Dermis microvascular lymphatic vessel endothelial cell (primary cell): ENCODE results near the gene RBBP6. TPM values are rescaled to one million over a fixed set of nuclear protein-coding genes. Genes with fewer than 3 reads are reported as not detected.
A peak's percentile ranks its signal among the peaks of the same experiment; 100 is the strongest.
"Not testable (repeated sequence)": the region's sequence is repeated elsewhere in the genome, so short reads cannot be mapped to it uniquely, and the experiment has no call there.

Source experiments
- DNase-seq, 2 donors: peaks; one replicate each; pipeline versions ENCODE4 v3.0.0 to v3.0.0-alpha.2; 2010; ENCODE audit warnings: low read depth in 2 of 2
- total RNA-seq: library from RNA; depleted of rRNA; stranded (reverse); fragments of >200 nt; gene quantifications from 2 replicates; pipeline ENCODE4 v1.2.1, GENCODE V29; 2014

Gene RBBP6
- total RNA-seq, 1 donor from 2014 or later = 9.5 TPM

DNA sequence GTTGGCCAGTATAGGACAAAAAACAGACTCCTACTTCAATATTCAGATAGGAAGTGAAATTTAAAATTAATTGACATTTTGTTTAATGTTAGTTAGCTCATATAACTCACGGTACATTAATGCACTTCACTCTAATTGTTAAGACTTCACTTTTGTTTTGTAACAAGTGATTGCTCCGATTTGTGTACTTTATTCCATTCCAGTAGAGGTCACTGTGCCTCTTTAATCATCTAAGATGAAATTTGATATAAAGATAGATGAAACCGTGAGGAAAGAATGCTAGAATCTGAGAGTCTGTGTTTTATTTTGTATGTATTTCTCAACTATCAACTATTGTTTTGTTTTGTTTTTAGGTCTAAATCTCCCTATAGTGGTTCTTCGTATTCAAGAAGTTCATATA is 29.0 kb downstream of the RBBP6 start:
- DNase-seq = peak; percentile 36 to 43

DNA sequence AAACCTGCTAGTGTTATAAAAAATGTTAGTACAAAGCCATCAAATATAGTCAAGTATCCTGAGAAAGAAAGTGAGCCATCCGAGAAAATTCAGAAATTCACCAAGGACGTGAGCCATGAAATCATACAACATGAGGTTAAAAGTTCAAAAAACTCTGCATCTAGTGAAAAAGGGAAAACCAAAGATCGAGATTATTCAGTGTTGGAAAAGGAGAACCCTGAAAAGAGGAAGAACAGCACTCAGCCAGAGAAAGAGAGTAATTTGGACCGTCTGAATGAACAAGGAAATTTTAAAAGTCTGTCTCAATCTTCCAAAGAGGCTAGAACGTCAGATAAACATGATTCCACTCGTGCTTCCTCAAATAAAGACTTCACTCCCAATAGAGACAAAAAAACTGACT is 31.7 kb downstream of the RBBP6 start:
- no peak for DNase-seq

DNA sequence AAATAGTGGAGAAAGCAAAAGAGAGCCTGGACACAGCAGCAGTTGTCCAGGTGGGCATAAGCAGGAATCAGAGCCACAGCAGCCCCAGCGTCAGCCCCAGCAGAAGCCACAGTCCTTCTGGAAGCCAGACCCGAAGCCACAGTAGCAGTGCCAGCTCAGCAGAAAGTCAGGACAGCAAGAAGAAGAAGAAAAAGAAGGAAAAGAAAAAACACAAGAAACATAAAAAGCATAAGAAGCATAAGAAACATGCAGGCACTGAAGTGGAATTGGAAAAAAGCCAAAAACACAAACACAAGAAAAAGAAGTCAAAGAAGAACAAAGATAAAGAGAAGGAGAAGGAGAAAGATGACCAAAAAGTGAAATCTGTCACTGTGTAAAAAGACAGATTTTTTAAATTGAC is 32.7 kb downstream of the RBBP6 start:
- DNase-seq = no peak

DNA sequence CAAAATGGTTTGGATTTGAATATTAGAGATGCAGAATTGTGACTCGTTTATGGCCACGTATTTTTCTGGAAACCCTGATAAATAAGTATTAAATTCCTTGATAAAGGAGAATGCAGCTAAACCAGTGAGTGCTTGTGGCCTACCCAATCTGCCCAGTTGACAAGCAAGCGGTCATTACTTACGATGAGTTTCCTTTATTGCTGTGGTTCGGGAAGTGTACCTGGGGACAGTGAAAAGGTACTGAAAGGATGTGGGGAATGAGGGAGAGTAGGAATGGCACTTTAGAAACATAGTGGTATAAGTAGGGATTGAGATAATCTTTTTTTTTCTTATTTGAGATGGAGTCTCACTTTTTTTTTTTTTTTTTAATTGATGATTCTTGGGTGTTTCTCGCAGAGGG is 33.8 kb downstream of the RBBP6 start:
- DNase-seq = no peak

DNA sequence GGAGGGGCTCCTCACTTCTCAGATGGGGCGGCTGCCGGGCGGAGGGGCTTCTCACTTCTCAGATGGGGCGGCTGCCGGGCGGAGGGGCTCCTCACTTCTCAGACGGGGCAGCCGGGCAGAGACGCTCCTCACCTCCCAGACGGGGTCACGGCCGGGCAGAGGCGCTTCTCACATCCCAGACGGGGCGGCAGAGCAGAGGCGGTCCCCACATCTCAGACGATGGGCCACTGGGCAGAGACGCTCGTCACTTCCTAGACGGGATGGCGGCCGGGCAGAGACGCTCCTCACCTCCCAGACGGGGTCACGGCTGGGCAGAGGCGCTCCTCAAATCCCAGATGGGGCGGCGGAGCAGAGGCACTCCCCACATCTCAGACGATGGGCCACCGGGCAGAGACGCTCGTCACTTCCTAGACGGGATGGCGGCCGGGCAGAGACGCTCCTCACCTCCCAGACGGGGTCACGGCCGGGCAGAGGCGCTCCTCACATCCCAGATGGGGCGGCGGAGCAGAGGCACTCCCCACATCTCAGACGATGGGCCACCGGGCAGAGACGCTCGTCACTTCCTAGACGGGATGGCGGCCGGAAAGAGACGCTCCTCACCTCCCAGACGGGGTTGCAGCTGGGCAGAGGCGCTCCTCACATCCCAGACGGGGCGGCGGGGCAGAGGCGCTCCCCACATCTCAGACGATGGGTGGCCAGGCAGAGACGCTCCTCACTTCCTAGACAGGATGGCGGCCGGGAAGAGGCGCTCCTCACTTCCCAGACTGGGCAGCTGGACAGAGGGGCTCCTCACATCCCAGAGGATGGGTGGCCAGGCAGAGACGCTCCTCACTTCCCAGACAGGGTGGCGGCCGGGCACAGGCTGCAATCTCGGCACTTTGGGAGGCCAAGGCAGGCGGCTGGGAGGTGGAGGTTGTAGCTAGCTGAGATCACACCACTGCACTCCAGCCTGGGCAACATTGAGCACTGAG is 35.4 kb downstream of the RBBP6 start:
- DNase-seq = not testable (repeated sequence)

DNA sequence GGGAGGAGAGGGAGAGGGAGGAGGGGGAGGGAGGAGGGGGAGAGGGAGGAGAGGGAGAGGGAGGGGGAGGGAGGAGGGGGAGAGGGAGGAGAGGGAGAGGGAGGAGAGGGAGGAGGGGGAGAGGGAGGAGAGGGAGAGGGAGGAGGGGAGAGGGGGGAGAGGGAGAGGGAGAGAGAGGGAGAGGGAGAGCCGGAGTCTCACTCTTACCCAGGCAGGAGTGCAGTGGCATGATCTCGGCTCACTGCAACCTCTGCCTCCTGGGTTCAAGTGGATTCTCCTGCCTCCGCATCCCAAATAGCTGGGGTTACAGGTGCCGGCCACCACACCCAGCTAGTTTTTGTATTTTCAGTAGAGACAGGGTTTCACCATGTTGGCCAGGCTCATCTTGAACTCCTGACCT is 36.4 kb downstream of the RBBP6 start:
- not testable (repeated sequence) for DNase-seq

DNA sequence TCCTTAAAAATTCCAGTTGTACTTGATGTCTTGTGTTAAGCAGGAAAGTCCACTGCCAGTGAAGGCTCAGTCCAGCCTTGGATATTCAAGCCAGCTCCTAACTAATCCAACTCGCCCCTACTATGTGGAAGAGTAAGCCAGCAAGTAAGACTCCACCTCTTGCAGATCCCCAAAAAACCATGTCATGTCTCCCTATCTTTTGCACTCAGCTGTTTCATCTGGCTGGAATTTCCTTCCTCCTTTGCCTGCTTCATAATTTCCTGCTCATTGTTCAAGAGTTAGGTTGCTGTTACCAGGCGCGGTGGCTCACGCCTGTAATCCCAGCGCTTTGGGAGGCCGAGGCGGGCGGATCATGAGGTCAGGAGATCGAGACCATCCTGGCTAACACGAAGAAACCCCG is 37.8 kb downstream of the RBBP6 start:
- DNase-seq = peak; percentile 36 to 84

DNA sequence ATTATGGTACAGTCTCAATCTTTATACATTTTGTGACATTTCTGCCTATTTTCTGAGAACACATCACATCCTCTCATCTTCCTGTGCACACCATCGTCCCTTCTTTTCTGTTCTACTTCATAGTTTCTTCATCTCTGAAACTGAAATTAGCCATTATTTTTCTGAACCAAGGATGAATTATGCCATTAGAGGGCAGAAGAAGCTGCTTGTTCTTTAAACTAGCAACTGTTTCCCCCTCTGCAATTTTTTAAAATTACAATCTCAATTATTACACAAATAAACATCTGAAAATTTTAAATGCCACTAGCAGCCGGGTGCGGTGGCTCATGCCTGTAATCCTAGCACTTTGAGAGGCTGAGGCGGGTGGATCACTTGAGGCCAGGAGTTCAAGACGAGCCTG is 41.3 kb downstream of the RBBP6 start:
- peak in 1 of 2 donors; percentile 45 for DNase-seq

DNA sequence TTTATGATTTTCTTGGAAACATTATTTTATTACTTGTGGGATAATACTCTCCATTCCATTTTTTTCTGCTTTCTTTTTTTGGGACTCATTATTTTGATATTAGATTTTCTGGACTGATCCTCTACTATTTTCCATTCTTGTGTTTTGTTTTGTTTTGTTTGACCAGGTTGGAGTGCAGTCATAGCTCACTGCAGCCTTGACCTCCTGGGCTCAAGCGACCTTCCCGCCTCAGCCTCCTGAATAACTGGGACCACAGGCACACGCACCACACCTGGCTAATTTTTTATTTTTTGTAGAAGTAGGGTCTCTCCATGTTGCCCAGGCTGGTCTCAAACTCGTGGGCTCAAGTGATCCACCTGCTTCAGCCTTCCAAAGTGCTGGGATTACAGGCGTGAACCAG is 44.1 kb downstream of the RBBP6 start:
- DNase-seq = no peak

DNA sequence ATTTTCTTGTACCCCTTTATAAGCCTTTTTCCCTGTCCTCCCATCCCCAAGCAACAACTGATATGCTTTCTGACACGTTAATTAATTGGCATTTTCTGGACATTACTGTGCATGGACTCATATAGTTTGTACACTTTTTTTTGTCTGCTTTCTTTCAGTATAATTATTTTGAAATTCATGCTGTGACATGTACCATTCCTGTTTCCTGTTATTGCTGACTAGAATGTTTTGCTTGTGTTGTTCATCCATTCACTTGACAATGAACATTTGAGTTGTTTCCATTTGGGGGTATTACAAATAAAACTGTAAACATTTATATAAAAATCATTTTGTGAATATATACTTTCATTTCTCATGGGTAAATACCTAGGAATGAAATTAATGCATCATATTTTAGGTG is 50.6 kb downstream of the RBBP6 start:
- peak in 1 of 2 donors; percentile 33 for DNase-seq

DNA sequence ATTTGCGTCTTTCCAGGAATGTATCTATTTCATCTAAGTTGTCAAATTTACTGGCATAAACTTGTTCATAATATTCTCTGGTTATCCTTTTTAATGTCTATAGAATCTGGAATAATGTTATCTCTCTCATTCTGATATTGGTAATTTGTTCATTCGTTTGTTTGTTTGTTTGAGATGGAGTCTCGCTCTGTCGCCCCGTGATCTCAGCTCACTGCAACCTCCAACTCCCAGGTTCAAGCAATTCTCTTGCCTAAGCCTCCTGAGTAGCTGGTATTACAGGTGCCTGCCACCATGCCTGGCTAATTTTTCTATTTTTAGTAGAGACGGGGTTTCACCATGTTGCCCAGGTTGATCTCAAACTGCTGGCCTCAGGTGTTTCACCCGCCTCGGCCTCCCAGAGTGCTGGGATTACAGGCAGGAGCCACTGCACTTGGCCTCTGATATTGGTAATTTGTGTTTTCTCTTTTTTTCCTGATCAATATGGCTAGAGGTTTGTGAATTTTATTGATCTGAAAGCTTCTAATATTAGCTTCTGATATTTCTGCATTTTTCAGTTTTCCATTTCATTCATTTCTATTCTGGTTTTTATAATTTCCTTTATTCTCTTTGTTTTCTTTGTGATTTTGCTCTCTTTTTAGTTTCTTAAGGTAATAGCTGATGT is 59.5 kb downstream of the RBBP6 start:
- no peak for DNase-seq

DNA sequence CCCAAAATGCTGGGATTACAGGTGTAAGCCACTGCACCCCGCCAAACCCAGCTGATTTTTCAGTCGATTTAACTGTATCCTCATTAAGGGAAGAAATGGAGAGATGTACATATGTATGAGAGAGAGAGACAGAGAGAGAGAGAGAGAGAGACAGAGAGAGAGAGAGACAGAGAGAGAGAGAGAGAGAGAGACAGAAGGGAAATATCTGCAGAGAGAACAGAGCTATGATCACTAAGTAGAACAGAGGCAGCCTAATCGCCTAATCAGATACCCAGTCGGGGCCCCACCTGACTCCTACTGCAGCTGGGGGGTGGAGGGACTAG is 70.0 kb downstream of the RBBP6 start:
- DNase-seq = no peak

DNA sequence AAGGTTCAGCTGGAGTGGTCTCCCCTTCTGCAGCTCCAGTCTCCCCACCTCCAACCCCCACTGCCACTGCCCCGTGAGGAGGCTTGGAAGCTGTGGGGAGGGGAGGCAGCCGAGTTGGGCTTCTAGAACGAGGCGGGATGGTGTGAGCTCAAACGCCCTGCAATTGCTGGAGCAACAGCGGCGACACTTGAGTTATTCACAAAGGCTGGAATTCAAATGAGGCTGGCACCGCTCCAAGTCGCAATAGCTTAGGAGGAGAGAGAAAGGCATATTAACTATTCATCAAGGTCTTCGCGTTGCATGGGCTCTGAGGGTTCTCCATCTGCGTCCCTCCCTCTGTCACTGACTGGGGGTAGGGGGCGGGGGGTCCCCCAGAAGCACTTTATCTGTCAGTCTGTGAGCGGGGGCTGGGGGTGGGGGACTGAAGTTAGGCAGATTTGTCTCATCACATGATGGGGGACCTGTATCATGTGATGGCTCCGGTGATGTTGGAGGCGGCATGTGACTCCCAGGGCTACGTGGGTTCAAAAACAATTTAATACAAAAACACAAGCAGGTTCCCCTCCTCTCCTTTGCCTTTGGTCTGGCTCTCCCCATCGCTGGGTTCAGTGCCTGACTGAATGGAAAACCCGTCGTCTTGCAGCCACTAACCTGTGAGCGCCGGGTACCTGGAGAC is 70.5 kb downstream of the RBBP6 start:
- peak in 1 of 2 donors; percentile 60 for DNase-seq

DNA sequence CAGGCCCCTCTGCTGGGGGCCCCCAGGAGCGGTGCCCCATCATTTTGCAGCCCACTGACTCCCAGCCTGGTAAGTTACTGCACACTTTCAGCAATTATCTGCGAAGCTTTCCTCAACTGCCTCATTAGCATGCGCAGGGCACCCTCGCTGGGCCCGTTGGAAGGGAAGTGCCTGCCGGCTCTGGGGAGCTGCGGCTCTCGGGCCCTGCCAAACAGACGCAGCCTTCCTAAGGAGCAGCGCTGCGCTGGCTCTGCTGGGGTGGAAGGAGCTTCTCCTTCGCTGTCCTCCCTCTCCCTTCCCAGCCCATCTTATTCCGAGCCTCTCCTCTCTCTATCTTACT is 71.0 kb downstream of the RBBP6 start:
- DNase-seq = peak in 1 of 2 donors; percentile 16

DNA sequence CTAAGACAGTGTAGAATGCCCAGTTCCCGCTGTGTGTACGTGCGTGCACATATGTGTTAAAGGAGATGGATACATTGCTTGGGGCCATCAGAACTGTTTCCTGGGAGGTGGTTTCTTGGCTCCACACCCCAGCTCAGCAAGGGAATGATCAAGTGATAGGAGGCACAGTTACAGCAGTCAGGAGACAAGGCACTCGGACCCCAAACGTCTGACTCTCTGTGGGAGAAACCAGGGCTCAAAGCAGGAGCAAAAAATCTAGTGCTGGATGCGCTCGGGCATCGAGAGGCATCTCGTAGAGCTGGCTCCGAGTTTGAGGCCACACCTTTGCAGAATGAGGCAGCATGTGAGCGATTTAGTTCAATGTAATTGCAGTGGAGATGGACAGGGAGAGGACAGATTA is 71.9 kb downstream of the RBBP6 start:
- no peak for DNase-seq

DNA sequence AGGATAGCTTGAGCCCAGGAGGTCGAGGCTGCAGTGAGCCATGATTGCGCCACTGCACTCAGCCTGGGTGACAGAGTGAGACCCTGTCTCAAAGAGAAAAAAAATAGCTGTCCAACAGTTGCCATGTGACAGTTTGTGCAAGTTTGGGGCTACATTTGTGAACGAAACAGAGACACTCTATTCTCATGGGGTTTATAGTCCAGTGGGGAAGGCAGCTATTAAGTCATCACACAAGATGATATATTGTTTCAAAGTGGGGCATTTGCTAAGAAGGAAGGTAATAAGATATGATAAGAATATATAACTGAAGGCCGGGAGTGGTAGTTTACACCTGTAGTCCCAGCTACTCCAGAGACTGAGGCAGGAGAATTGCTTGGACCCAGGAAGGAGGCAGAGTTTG is 73.3 kb downstream of the RBBP6 start:
- DNase-seq = no peak

DNA sequence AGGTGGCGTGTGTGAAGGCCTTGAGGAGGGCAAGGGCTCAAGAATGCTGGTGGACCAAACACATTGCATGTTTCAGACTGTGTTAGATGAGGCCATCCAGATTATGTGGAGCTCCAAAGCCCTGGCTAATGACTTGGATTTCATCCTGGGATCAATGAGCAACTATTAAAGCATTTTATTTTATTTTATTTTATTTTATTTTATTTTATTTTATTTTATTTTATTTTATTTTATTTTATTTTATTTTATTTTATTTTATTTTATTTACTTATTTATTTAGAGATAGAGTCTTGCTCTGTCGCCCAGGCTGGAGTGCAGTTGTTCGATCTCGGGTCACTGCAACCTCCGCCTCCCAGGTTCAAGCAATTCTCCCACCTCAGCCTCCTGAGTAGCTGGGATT is 73.9 kb downstream of the RBBP6 start:
- DNase-seq = not testable (repeated sequence)

DNA sequence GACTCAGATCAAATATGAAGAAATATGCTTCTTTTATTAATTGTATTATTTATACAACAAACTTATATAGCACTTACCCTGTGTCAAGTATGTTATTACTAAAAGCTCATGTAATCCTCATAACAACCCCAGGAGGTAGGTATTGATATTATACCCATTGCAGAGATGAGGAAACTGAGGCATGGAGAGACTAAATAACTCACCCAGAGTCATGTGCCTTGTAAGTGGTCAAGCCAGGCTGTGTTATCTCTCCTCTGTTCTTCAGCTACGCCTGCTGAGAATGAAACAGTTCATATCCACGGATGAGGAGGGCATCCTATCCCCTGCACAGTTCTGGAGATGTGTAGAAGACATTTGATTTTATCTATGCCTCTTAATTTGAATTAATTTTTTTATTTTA is 78.1 kb downstream of the RBBP6 start:
- no peak for DNase-seq
